BLaER1 (cell line): Measurements from ENCODE around the gene SCIMP.
A peak's percentile ranks its signal among the peaks of the same experiment; 100 is the strongest.

Experiments used
- H3K27ac ChIP-seq: shearing (Covaris generic); formaldehyde crosslinking; 2 replicates; pipeline ENCODE4 v1.8.1; 2022
- H3K27me3 ChIP-seq: shearing (Covaris generic); formaldehyde crosslinking; 2 replicates; pipeline ENCODE4 v1.8.1; 2022
- H3K36me3 ChIP-seq: shearing (Covaris generic); formaldehyde crosslinking; 2 replicates; pipeline ENCODE4 v1.8.1; 2022
- H3K4me1 ChIP-seq: shearing (Covaris generic); formaldehyde crosslinking; 2 replicates; pipeline ENCODE4 v1.8.1; 2022
- H3K4me2 ChIP-seq: shearing (Covaris generic); formaldehyde crosslinking; 2 replicates; pipeline ENCODE4 v1.8.1; 2022
- H3K4me3 ChIP-seq: shearing (Covaris generic); formaldehyde crosslinking; 2 replicates; pipeline ENCODE4 v1.8.1; 2022
- H3K9ac ChIP-seq: shearing (Covaris generic); formaldehyde crosslinking; 2 replicates; pipeline ENCODE4 v1.8.1; 2022
- H3K9me3 ChIP-seq: shearing (Covaris generic); formaldehyde crosslinking; 2 replicates; pipeline ENCODE4 v1.8.1; 2022
- H4K20me1 ChIP-seq: shearing (Covaris generic); formaldehyde crosslinking; 2 replicates; pipeline ENCODE4 v1.8.1; 2022
- Cebpa-rat ChIP-seq: shearing (Covaris generic); IDR thresholded peaks from 2 replicates; pipeline ENCODE4 v1.8.1; 2022

The SCIMP gene

GRCh38 chr17:5211458-5211857 is 23.2 kb downstream of the SCIMP start:
- Histone ChIP-seq H3K4me1 (peaks cover 48% of the 10 kb centered on the region), H3K4me2 (peak overlapping the region; percentile 75), H4K20me1 (no peaks in the 10 kb centered on the region), H3K27me3 (no peaks in the 10 kb centered on the region), H3K27ac (peak overlapping the region; percentile 66), H3K4me3 (no peak overlapping the region), H3K36me3 (peaks cover 10% of the 10 kb centered on the region; the same call in 1 of the 2 replicates), H3K9me3 (no peaks in the 10 kb centered on the region), H3K9ac (peak overlapping the region; percentile 56)
- no peak for TF ChIP-seq Cebpa-rat

- peak overlapping the region; percentile 56 for H3K9ac ChIP-seq
- H3K4me2 ChIP-seq, result peak overlapping the region; percentile 75
Observed at GRCh38 chr17:5210614-5211252, 23.9 kb downstream of the SCIMP start.

GRCh38 chr17:5210091-5210490 is 24.6 kb downstream of the SCIMP start:
- no peaks in the 10 kb centered on the region; the same call in 1 of the 2 replicates for H3K9me3 ChIP-seq
- H3K4me3 ChIP-seq, result no peak overlapping the region
- H3K27ac ChIP-seq, result peak overlapping the region; percentile 66
- H3K27me3 ChIP-seq, result no peaks in the 10 kb centered on the region
- H4K20me1 ChIP-seq, result no peaks in the 10 kb centered on the region
- peaks cover 2% of the 10 kb centered on the region; the same call in 1 of the 2 replicates for H3K36me3 ChIP-seq
- TF ChIP-seq Cebpa-rat, result no peak
- peak overlapping the region; percentile 75 for H3K4me2 ChIP-seq
- H3K9ac ChIP-seq, result 0 out of 2 replicates have a peak overlapping the region, but pooled peaks have one; percentile 56
- peaks cover 48% of the 10 kb centered on the region for H3K4me1 ChIP-seq

More at GRCh38 chr17:5210614-5211252, 23.9 kb downstream of the SCIMP start:
- TF ChIP-seq Cebpa-rat, result no peak
- H3K36me3 ChIP-seq, result peaks cover 9% of the 10 kb centered on the region; the same call in 1 of the 2 replicates
- no peaks in the 10 kb centered on the region for H4K20me1 ChIP-seq
- H3K9me3 ChIP-seq, result no peaks in the 10 kb centered on the region
- H3K4me1 ChIP-seq, result peaks cover 48% of the 10 kb centered on the region
- H3K4me3 ChIP-seq, result peak overlapping the region; percentile 23; the same call in 1 of the 2 replicates
- H3K27me3 ChIP-seq, result no peaks in the 10 kb centered on the region
- H3K27ac ChIP-seq, result peak overlapping the region; percentile 66

DNA sequence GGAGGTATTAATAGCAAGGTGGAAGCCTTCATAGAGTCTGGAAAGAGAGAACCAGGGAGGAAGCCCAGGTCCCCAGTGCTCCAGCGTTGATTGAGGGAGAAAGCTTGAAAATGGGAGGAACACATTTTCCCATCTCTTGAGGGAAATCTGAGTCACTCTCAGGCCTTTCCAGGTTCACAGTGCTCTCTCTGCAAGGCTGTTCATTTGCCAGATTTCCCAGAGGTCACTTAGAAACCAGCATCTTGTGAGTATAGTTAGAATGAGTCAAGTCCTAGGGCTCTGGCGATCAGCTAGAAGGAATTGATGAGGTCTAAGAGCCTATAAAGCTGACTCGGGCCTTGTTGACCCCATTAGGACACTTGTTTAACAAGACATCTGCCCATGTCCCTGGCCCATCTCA is 25.3 kb downstream of the SCIMP start:
- Histone ChIP-seq H3K4me2 (peak overlapping the region; percentile 75), H3K4me1 (peaks cover 48% of the 10 kb centered on the region)

GRCh38 chr17:5203908-5204294 is 30.8 kb downstream of the SCIMP start:
- TF ChIP-seq Cebpa-rat, result no peak
- Histone ChIP-seq H3K4me3 (no peak overlapping the region), H4K20me1 (no peaks in the 10 kb centered on the region), H3K9me3 (no peaks in the 10 kb centered on the region; the same call in 1 of the 2 replicates), H3K27ac (no peak overlapping the region), H3K36me3 (no peaks in the 10 kb centered on the region), H3K9ac (no peak overlapping the region), H3K4me2 (no peak overlapping the region), H3K27me3 (no peaks in the 10 kb centered on the region), H3K4me1 (peaks cover under 1% of the 10 kb centered on the region)

More for the DNA sequence above, 25.3 kb downstream of the SCIMP start:
- Histone ChIP-seq H3K36me3 (no peaks in the 10 kb centered on the region), H4K20me1 (no peaks in the 10 kb centered on the region), H3K9ac (no peak overlapping the region), H3K9me3 (no peaks in the 10 kb centered on the region; the same call in 1 of the 2 replicates), H3K27ac (peak overlapping the region; percentile 66; the same call in 1 of the 2 replicates), H3K27me3 (no peaks in the 10 kb centered on the region), H3K4me3 (no peak overlapping the region)
- TF ChIP-seq Cebpa-rat, result no peak

- Histone ChIP-seq H3K36me3 (no peaks in the 10 kb centered on the region), H3K4me1 (peaks cover 6% of the 10 kb centered on the region), H3K4me2 (no peak overlapping the region), H3K9ac (no peak overlapping the region), H3K27me3 (no peaks in the 10 kb centered on the region), H3K9me3 (no peaks in the 10 kb centered on the region; the same call in 1 of the 2 replicates), H3K4me3 (no peak overlapping the region), H3K27ac (no peak overlapping the region), H4K20me1 (no peaks in the 10 kb centered on the region)
- no peak for TF ChIP-seq Cebpa-rat
Observed at GRCh38 chr17:5203178-5203907, 31.3 kb downstream of the SCIMP start.

- no peaks in the 10 kb centered on the region for H4K20me1 ChIP-seq
- H3K9ac ChIP-seq, result no peak overlapping the region
- no peak overlapping the region for H3K4me2 ChIP-seq
- H3K9me3 ChIP-seq, result no peaks in the 10 kb centered on the region; the same call in 1 of the 2 replicates
- no peaks in the 10 kb centered on the region for H3K36me3 ChIP-seq
- H3K4me3 ChIP-seq, result no peak overlapping the region
- peaks cover 9% of the 10 kb centered on the region for H3K4me1 ChIP-seq
- no peak for TF ChIP-seq Cebpa-rat
- no peak overlapping the region for H3K27ac ChIP-seq
- no peaks in the 10 kb centered on the region for H3K27me3 ChIP-seq
Observed at GRCh38 chr17:5201011-5201410, 33.6 kb downstream of the SCIMP start.

- Histone ChIP-seq H3K4me2 (no peak overlapping the region), H3K27ac (no peak overlapping the region)
Observed at GRCh38 chr17:5200360-5200759, 34.3 kb downstream of the SCIMP start.

GRCh38 chr17:5198472-5198871 is 36.2 kb downstream of the SCIMP start:
- peak overlapping the region; percentile 54 for H3K4me2 ChIP-seq
- H3K27me3 ChIP-seq, result no peaks in the 10 kb centered on the region

More at GRCh38 chr17:5200360-5200759, 34.3 kb downstream of the SCIMP start:
- no peaks in the 10 kb centered on the region; the same call in 1 of the 2 replicates for H3K9me3 ChIP-seq
- H3K36me3 ChIP-seq, result no peaks in the 10 kb centered on the region
- H3K27me3 ChIP-seq, result no peaks in the 10 kb centered on the region
- H3K9ac ChIP-seq, result no peak overlapping the region
- no peak overlapping the region for H3K4me3 ChIP-seq
- peaks cover 9% of the 10 kb centered on the region for H3K4me1 ChIP-seq
- no peaks in the 10 kb centered on the region for H4K20me1 ChIP-seq
- no peak for TF ChIP-seq Cebpa-rat

GRCh38 chr17:5194346-5194745 is 40.3 kb downstream of the SCIMP start:
- peaks cover 8% of the 10 kb centered on the region; the same call in 1 of the 2 replicates for H3K27me3 ChIP-seq
- peaks cover 26% of the 10 kb centered on the region for H3K9me3 ChIP-seq
- H3K27ac ChIP-seq, result no peak overlapping the region
- no peak overlapping the region for H3K4me3 ChIP-seq
- no peak for TF ChIP-seq Cebpa-rat
- H3K36me3 ChIP-seq, result peaks cover 13% of the 10 kb centered on the region
- H3K9ac ChIP-seq, result no peak overlapping the region
- no peak overlapping the region for H3K4me2 ChIP-seq
- peaks cover 27% of the 10 kb centered on the region for H3K4me1 ChIP-seq
- H4K20me1 ChIP-seq, result no peaks in the 10 kb centered on the region

More at GRCh38 chr17:5198472-5198871, 36.2 kb downstream of the SCIMP start:
- Histone ChIP-seq H3K9ac (no peak overlapping the region), H3K4me3 (no peak overlapping the region), H3K36me3 (no peaks in the 10 kb centered on the region), H3K4me1 (peaks cover 9% of the 10 kb centered on the region), H3K27ac (no peak overlapping the region), H3K9me3 (no peaks in the 10 kb centered on the region), H4K20me1 (no peaks in the 10 kb centered on the region)
- TF ChIP-seq Cebpa-rat, result no peak
